Glomerular visceral epithelial cell (primary cell): ENCODE data around the gene CCL20.
A peak's percentile ranks its signal among the peaks of the same experiment; 100 is the strongest.

Source experiments
- DNase-seq: peaks from one replicate; pipeline ENCODE4 v3.0.0-alpha.2; 2016; ENCODE audit errors: extremely low spot score

CCL20 gene

DNA sequence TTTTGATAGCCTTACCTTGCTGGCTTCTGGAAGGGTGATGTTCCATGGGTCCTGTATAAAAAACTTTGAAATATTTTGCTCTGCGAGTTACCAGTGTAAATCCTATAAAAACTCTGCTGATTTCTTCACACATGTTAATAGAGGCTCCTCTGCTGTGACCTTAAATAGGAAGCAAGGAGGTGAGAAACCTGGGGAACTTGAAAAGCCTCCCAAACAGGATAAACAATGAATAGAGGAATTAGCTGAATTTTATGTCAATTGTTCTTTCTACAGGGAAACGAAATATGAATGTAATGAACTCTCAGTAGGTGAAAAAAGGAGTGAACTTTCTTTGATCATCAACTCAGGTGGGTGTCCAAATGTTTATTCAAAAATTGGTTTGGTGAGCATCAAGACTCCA, 10.8 kb upstream of the CCL20 start:
- DNase-seq, result no peak

DNA sequence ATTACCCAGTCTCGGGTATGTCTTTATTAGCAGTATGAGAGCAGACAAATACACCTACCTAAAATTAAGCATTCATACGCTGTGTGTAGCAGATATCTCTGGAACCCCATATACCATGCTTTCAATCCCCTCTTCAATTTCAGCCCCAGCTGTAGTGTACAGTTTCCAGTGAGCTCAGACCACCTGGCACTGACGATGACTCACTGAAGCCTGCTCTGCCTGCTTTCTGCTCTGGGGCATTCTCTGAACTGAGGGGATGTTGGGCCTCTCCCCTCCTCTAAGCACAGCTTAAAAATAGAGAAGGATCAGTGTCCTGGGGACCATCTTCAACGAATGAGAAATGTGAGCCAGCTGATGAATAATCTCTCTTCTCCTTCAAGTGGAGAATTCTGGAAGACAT, 8.7 kb upstream of the CCL20 start:
- DNase-seq, result peak; percentile 33

DNA sequence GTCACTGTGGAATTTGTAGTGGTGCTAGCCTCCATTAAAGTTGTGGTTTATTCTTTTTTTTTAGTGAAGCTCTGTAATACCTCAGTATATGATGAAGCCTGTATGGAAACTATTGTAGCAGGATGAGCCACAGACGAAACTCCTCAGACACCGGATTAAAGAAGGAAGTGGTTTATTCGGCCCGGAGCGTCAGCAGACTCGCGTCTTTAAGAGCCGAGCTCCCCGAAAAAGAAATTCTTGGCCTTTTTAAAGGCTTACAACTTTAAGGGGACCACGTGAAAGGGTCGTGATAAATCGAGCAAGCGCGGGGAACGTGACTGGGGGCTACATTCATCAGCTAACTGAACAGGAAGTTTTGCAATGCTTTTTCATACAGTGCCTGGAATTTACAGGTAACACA, 8.1 kb upstream of the CCL20 start:
- no peak for DNase-seq

DNA sequence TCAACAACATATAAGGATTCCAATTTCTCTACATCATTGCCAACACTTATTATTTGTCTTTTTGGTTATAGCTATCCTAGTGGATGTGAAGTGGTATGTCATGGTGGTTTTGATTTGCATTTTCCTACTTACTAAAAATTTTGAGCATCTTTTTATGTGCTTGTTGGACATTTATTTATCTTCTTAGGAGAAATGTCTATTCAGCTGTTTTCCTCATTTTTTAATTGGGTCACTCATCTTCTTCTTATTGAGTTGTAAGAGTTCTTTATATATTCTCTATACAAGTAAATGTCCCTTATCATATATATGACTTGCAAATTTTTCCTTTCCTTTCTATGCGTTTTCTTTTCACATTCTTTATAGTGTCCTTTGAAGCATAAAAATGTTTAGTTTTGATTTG, 4.7 kb upstream of the CCL20 start:
- DNase-seq, result no peak

DNA sequence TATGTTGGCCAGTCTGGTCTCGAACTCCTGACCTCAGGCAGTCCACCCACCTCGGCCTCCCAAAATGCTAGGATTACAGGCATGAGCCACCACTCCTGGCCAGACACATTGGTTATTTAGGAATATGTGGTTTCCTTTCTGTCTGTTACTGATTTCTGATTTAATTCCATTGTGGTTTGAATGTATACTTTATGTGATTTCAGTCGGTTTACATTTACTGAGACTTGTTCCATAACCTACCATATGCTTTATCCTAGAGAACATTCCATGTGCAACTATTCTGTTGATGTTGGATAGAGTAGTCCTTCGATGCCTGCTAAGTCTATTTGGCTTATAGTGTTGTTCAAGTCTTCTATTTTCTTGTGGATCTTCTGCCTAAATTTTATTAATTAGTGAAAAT, 1.6 kb upstream of the CCL20 start:
- no peak for DNase-seq

DNA sequence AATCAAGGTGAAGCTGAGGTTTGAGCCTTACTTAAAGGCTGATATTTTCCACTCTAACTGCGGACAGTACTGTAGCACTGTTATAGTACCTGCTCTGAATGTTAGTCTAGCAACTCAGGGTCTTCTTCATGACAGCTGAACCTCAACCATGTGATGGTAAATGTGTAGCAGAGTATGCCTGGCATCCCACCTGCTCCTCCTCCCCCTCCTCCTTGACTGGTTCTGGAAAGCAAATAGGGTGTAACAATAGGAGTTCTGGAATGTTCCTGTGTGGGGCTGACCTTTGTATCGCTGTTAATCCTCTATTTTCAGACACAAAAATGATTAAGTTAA, 447 bp upstream of the CCL20 start:
- no peak for DNase-seq

DNA sequence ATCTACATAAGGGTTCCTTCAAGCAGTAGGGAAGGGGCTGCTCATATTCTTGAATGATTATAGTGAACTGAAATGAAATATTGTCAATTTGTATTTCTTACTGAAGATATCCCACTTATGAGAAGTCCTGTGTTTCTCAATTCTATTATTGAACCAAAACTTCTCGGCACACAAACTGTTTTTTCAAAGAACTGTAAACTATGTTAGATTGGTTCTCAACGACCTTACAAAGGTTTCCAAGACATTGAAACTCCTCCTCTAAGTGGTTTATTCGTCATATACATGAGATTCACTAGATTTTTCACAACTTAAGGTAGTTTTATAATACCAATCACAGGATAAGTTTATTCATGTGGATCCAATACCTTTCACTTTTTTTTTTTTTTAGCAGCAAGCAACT, 1.4 kb downstream of the CCL20 start:
- no peak for DNase-seq

DNA sequence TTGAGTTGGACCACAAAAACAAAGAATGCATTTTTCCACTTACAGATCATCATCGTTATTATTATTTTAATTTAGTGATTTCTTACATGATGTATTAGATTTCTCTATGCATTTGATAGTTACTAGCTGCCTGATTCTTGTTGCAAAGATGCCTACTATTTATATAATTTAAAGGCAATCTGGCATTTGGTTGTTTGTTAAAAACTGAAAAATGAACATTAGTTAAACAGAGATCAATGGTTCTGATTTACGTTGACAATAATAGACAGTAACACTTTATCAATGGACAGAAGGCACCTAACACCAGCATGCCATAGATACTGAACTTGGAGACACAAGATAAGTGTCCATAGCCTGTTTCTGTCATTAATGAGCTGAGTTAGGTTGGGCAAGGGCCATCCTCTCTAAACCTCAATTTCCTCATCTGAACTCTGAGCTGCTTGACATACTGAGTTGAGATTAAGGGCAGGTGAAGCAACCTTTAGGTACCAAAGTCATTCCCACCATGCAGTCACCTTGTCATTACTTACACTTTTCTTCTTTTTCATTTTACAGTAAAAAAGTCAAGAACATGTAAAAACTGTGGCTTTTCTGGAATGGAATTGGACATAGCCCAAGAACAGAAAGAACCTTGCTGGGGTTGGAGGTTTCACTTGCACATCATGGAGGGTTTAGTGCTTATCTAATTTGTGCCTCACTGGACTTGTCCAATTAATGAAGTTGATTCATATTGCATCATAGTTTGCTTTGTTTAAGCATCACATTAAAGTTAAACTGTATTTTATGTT, 3.1 kb downstream of the CCL20 start:
- DNase-seq, result no peak

DNA sequence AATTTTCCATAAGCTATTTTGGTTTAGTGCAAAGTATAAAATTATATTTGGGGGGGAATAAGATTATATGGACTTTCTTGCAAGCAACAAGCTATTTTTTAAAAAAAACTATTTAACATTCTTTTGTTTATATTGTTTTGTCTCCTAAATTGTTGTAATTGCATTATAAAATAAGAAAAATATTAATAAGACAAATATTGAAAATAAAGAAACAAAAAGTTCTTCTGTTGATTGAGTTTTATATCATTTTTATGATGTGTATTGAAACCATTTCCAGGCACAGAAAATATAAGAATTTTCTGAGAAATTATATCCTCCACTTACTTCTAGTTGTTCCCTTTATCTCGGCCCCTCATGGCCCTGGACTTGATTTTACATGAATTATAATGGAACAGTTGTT, 3.7 kb downstream of the CCL20 start:
- DNase-seq, result no peak

DNA sequence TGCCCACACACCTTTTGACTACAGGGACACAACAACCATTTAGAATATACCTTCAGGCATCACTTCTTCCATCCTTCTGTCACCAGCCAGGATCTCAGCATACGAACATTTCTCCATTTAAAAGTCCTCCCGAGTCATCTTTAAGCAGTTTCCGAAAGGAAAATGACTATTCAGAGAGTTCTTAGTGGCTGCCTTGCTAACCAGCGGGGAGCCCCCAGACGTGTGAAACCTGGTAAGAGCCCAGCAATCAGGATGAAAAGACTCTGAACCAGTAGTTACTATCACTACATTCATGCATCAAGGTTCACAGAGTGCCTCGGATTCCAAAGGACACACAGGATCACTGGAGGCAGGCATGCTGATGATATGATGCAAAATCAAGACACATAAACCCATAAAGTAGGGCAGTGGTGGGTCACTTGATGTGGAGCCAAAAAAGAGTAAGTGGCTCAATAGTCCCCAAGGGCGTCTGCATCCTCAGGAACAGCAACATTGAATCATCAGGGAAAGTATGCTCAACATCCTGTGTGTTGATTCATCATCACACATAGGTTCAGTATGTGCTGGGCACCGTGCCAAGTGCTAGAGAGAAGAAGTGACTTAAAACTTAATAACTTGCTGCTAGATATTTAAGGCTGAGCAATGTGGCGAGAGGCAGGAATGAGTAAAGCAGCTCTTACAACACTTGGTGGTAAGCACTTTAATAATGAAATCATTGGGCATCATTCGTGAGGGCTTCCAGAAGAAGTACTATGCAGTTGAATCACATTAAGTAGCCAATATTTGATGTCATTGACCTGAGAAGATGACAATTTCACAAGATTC, 4.4 kb downstream of the CCL20 start:
- peak; percentile 100 for DNase-seq

DNA sequence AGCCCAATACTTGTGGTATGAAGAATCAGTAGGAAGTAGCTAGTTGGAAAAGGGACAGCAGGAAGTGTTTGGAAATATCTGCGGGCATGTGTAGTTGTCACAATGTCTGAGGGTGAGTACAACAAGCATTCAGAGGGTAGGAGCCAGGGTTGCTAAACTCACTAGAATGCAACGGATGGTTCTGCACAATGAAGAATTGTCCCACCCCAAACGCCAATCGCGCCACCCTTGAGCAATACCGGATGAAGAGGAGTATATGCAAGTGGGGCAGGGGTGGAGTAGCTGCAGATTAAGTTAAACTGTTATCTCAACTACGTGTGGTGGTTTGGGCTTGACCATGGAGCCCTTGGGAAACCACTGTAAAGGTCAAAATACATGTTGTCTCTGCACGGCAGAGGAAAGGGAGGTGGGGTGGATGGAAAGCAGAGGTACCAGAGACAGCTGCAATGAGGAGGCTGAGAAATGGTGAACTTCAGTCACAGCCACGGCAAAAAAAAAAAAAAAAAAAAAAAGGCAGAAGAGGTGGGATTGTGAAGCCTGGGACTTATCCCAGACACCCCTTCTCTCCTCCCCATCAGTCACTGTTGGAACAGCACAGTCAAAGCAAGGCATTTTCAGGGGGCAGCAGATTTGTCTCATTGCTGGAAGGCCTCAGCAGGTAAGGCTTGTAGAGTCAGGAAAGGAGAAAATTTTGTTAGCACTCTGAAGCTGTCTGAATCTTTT, 5.2 kb downstream of the CCL20 start:
- DNase-seq, result no peak

DNA sequence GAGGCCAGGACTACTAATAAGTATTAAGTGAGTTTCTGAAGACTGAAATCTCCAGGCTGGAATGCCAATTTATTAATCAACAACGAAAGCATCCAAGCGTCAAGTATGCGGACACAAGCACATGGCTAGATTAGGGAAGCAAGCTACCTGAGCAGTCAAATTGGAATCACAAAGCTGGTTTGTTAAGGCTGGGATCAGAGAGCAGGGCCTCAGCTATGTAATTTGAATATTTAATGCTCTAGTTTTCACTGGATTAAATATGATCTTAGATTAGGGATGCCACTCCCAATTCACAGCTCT, 5.7 kb downstream of the CCL20 start:
- DNase-seq, result peak; percentile 76

DNA sequence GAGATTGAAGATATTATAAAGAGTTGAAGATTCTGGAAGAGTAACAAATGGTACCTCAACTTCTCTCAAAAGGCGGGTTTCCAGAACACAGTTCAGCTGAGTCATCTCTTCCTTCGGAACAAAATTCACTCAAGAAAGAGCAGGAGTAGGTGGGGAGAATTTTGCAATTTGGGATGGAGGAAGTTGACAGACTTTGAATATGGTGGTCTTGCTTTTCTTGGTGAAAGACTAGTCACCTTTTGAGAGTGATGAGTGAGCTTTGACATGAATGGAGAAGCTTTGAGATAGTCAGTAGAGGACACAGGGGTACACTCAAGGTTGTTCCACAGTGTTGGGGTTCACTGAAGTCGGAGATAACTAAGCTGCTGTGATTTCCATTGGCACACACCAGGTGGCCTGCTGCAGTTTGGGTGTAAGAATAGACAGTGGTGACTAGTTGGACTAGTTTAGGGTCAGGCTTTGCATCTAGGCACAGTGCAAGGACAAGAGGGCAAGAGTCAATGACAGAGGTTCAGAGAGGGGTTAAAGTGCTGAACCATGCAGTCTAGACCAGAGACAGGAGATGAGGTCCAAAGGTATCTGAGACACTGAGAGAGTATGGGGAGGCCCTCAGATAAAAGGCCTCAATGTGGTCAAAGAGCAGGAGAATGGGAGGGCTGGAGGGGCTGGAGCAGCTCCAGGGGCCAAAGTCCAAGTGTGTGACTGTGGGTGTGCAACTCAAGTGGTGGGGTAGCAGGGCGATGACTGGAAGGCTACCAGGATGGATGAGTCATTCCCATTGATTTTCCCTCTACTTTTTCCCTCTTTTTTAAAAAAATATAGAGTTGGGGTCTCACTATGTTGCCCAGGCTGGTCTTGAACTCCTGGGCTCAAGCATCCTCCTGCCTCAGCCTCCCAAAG, 7.7 kb downstream of the CCL20 start:
- DNase-seq, result peak; percentile 79

DNA sequence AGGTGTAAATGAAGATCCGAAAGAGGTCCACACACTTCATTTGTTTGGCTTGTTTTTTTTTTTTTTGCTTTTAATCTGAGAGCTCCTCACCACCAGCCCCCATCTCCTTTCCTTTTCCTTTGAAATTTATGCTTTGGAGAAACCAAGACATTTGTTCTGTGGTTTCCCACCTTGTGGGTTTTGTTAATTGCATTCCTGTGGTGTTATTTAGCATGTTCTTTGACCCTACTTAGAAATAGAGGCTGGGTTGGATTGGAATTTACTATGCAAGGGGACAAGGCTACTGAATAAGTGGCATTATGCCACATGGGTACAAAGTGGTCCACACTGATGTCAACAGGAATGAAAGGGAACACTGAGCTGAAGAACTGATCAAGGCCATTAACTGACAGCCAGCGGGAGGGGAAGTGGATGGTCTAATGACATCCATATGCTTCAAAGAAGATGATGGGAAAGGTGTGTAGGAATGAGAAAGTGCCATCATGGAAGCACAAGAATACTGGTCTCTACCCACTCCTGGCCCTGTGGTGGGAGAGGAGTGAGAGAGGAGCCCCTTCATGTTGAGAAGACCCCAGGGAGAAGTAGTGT, 8.9 kb downstream of the CCL20 start:
- DNase-seq, result peak; percentile 84

DNA sequence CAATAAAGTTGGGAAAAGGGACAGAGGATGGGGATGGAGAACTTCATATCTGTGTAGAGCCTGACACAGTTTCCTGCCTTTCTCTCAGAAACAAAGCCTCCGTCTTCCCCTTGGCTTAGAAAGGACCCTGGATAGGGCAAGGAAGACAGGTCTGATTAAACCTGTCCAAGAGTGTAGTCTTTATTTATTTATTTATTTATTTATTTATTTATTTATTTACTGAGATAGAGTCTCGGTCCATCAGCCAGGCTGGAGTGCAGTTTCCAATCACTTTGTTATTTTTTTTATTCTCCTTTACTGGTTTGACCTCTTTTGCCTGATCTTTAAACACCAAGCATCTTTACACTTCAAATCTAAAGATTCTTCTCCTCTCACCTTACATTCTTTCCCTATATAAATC, 10.3 kb downstream of the CCL20 start:
- no peak for DNase-seq

DNA sequence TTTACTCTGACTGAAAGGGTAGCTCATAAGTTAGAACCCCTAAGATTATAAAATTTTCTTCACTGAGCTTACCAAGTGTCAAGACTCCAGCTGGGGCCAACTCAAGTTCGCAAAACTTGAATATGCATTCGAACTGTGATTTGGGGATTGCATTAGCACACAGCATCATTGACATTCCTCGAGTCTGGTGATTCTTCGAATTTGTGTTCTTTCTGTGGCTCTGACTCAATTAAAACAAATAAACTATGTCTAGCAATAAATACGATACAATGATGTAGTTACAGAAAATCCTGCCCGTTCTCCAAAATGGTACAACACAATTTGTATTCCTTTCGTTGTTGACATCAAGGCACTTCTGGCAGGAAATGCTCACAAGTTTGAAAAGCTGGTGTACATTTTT, 11.1 kb downstream of the CCL20 start:
- DNase-seq, result no peak

DNA sequence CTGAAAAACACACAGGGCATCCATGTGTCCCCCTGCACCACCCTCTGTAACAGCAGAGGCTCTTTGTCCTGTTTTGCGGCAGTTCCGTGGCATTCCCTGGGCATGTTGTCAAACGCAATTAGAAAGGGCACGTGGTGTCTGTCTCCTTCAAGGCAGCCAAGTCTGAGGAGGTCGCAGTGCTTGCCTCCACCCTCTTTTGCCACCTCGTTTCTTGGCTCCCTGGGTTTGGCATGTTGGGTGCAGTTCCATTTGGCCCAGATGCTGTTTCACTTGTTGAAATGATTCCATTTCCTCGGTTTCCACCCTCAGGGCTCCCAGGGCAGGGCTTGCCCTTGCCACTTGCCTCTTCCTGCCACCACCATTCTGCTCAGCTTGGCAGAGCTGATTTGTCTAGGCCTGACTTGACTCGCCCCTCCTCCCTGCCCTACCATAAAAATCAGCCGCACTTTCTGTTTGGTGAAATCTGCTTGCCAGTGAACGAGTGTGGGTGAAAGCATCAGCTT, 12.4 kb downstream of the CCL20 start:
- no peak for DNase-seq

DNA sequence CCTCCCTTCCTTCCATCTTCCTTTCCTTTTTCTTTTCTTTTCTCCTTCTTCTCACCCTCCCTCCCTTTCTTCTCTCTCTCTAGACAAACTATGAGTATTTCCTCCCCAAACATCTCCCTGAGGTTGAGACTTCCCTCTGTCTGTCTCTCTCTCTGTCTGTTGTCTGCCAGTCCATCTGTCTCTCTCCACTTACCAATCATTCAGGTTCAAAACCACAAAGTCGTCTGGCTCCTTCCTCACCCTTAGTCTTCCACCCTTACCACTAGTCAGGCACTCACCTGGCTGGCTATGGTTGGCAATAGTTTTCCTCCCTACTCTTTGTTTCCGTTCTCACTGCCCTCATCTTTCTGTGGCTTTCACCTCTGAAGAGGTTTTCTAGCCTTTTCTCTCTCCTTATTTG, 12.9 kb downstream of the CCL20 start:
- no peak for DNase-seq

DNA sequence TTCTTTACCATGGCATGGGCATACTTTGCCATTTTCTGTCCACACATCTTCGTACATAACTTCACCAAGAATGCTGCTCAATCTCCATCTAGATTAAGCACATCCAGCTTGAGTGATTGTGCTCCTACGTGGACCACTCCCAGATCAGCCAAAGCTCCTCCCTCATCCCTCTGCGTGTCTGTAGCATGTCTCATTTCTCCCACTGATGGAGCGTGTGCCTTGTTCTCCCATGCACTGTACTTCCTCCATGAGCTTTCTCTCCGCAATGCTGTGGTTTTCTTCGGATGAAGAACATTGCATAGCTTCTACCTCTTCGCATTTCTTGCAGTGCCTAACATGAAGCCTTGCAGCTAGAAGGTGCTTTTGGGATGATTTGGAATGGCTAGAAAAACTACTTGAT, 13.5 kb downstream of the CCL20 start:
- DNase-seq, result no peak

DNA sequence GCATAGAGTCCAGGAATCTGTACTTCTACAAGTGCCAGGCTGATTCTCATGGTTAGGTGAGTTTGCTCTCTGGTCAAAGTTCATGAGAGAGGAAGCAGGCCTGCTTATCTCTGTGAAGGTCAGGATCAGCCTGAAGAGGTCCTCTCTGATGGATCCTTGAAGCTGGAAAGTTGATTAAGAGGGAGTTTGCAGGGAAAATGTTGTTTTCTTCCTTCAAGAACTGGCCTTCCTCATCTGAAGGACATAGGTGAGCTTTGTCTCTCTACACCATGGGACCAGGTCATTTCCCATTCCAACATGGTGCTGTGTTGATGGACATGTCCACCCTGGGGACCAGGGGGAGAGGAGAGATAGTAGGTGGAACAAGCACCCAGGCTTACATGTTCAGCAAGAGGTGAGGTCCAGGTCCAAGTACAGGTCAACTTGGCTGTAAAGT, 14.9 kb downstream of the CCL20 start:
- DNase-seq, result no peak

DNA sequence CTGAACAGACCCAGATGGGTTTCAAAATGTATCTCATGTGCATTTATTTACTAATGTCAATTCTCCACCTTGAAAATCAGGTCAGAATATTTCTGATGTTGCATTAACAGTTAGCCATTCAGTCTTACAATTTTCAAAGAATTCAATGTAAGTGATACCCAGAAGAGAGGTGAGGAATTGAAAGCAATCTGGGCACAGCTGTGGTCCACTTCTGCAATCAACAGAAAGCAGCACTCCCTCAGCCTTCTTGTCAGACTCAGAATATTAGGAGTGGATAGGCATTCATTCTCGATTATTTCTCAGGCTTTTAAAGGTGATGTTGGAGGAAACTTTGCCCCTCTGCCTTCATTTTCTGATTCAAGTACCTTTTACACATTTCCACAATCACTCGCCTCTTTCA, 15.7 kb downstream of the CCL20 start:
- no peak for DNase-seq
